NCI-H2107 (cell line): ENCODE measurements around the gene SLC2A5.
"Not testable (repeated sequence)": the region's sequence is repeated elsewhere in the genome, so short reads cannot be mapped to it uniquely, and the experiment has no call there.

Experiments
- DNase-seq: peaks from one replicate; lab custom pipeline; 2025; lab: John Stamatoyannopoulos, UW

The SLC2A5 gene

GRCh38 chr1:9004700-9005394 is 64.6 kb downstream of the SLC2A5 start:
- no peak for DNase-seq

GRCh38 chr1:9004031-9004699 is 65.3 kb downstream of the SLC2A5 start:
- DNase-seq: no peak

- DNase-seq: not testable (repeated sequence)
Measured at GRCh38 chr1:9002215-9002560, 67.2 kb downstream of the SLC2A5 start.

- not testable (repeated sequence) for DNase-seq
Measured at GRCh38 chr1:9001534-9002214, 67.8 kb downstream of the SLC2A5 start.

GRCh38 chr1:8993962-8994675 is 75.3 kb downstream of the SLC2A5 start:
- not testable (repeated sequence) for DNase-seq

- DNase-seq: no peak
Measured at GRCh38 chr1:8992936-8993687, 76.3 kb downstream of the SLC2A5 start.

GRCh38 chr1:8989821-8990220 is 79.6 kb downstream of the SLC2A5 start:
- DNase-seq: no peak

GRCh38 chr1:8989061-8989460 is 80.4 kb downstream of the SLC2A5 start:
- no peak for DNase-seq

GRCh38 chr1:8988618-8988967 is 80.8 kb downstream of the SLC2A5 start:
- DNase-seq: no peak

GRCh38 chr1:8987881-8988617 is 81.4 kb downstream of the SLC2A5 start:
- no peak for DNase-seq

GRCh38 chr1:8986814-8987190 is 82.6 kb downstream of the SLC2A5 start:
- DNase-seq: no peak

GRCh38 chr1:8985915-8986813 is 83.3 kb downstream of the SLC2A5 start:
- DNase-seq: no peak
